SK-N-MC (cell line): ENCODE data around the gene RANBP6.

ENCODE experiments used
- DNase-seq: peaks from one replicate; pipeline ENCODE4 v3.0.0-alpha.2; 2011; ENCODE audit warnings: low read depth, low spot score
- H3K27ac ChIP-seq: fragments of 200-600 bp; sonication (generic); 2 replicates; pipeline ENCODE4 v1.5.1; 2016; ENCODE audit warnings: mixed run types
- H3K36me3 ChIP-seq: fragments of 200-600 bp; sonication (generic); 2 replicates; pipeline ENCODE4 v1.6.1; 2017; ENCODE audit warnings: antibody characterized with exemption, low read length, mixed read lengths; ENCODE audit not compliant: insufficient read depth
- H3K4me3 ChIP-seq: fragments of 200-600 bp; sonication (generic); 2 replicates; pipeline ENCODE4 v1.5.1; 2016
- H3K9ac ChIP-seq: fragments of 200-600 bp; sonication (generic); 2 replicates; pipeline ENCODE4 v1.8.0; 2017; ENCODE audit warnings: mixed run types, mixed read lengths; ENCODE audit not compliant: insufficient read length
- H3K9me3 ChIP-seq: fragments of 200-600 bp; sonication (generic); 2 replicates; pipeline ENCODE4 v1.6.1; 2017; ENCODE audit warnings: low read depth, mild to moderate bottlenecking, antibody characterized with exemption, low read length, moderate library complexity, mixed read lengths
- EZH2 ChIP-seq: fragments of 200-600 bp; sonication (generic); IDR thresholded peaks from one replicate; pipeline ENCODE4 v1.6.1; 2017; ENCODE audit warnings: antibody characterized with exemption
- FOXP2 ChIP-seq: optimal IDR thresholded peaks from 2 replicates; pipeline ENCODE3; 2011; ENCODE audit warnings: mild to moderate bottlenecking, moderate library complexity; ENCODE audit not compliant: insufficient read depth; ENCODE audit errors: extremely low read length, control extremely low read depth
- POLR2AphosphoS5 ChIP-seq: IDR thresholded peaks from 2 replicates; pipeline ENCODE4 v1.6.1; 2012; ENCODE audit warnings: mild to moderate bottlenecking, low read depth, low read length, borderline replicate concordance

The RANBP6 gene

DNA sequence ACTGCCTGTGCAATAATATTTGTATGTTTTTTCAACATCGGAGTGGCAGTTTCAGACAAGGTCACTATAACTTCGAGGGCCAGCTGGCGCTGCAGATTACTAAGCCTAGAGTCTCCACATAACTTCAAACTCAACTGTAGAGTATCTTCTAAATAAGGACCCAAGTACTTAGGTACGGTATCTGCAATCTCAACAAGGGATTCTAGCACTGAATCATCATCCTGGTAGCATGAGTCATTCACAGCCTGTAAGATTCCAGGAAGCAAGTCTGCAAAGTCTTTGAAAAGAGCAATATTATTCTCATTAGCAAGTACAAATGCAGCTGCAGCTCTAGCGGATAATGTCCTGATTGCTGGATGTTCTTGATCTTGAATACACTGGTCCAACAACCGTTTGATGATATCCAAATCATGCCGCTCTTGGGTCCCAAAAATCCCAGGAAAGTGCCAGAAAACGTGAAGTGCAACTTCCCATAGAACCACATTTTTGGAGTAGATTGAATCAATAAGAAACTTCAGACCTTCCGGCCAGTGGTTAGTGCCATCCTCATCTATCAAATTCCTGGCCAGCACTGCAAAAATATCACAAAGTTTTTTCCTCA is 654 bp downstream of the RANBP6 start:
- H3K4me3 ChIP-seq = peak overlapping the region; percentile 97
- DNase-seq = no peak
- peak overlapping the region; percentile 77 for H3K27ac ChIP-seq

DNA sequence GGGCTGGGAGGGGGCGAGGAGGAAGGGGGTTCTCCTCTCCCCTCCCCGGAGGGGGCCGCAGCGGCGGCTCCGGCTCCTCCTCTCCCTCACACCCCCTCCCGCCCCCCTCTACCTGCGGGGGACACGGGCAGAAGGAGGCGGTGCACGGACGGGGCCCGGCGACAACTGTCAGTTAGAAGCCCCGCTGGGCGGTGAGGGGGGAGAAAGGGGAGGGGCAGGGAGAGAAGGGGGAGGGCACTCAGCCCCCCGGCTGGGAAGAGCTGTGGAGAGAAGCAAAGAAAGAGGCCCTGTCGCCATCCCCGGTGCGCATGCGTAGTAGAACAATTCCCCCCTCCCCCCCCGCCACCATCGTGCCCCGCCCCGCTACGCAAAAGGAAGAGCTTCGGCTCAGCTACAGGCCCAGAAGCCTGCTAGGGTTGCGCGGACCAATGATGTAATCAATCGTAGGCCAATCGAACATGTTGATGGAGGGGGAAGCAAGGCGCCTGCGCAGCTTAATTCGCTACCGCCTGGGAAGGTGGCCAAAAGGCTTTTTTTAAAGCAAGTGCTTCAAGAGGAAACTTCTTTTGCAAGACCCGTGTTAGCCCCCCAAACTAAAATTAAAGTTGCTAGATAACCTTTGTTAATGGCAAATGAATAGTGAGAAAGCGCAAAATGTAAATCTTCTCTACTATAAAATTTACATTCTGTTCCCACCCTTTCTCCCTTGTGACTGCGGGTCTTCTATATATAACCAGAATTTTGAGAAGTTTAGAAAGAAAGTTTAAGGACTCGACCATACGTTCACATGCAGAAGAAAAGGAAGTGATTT is 7.0 kb downstream of the RANBP6 start:
- TF ChIP-seq EZH2 (no peak), POLR2AphosphoS5 (peak; percentile 83), FOXP2 (no peak)
- Histone ChIP-seq H3K9ac (peak overlapping the region; percentile 83), H3K36me3 (peaks cover 12% of the 10 kb centered on the region), H3K4me3 (peak overlapping the region; percentile 88), H3K9me3 (no peaks in the 10 kb centered on the region), H3K27ac (peak overlapping the region; percentile 83)
- peak; percentile 97 for DNase-seq

More for the DNA sequence above, 654 bp downstream of the RANBP6 start:
- TF ChIP-seq EZH2 (no peak), FOXP2 (no peak), POLR2AphosphoS5 (no peak)
- Histone ChIP-seq H3K9ac (peak overlapping the region; percentile 89), H3K36me3 (peaks cover 27% of the 10 kb centered on the region), H3K9me3 (peaks cover 8% of the 10 kb centered on the region; the same call in 1 of the 2 replicates)

DNA sequence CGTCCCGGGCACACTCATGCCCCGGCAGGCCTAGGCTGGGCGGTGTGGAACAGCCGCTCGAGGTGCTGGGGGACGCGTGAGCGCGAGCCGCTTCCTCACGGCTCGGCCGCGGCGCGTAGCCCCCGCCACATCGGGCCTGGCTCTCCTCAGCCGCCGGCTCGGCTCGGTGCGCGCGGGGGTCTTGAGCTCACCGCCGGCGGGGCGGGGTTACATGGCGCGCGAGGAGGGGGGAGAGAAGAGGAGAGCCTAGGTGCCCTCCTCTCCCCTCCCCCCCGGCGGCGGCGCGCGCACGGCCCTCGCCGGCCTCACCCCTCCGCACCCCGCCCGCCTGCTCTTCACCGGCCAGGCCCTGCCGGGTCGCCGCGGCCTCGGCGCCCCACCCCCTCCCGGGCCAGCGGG is 7.7 kb downstream of the RANBP6 start:
- H3K9ac ChIP-seq = peak overlapping the region; percentile 78
- peak overlapping the region; percentile 81 for H3K27ac ChIP-seq
- DNase-seq = no peak
- TF ChIP-seq POLR2AphosphoS5 (0 out of 2 replicates have a peak, but pooled peaks have one; percentile 8), EZH2 (no peak), FOXP2 (no peak)
- peaks cover 6% of the 10 kb centered on the region for H3K36me3 ChIP-seq
- H3K9me3 ChIP-seq = no peaks in the 10 kb centered on the region
- H3K4me3 ChIP-seq = peak overlapping the region; percentile 88

DNA sequence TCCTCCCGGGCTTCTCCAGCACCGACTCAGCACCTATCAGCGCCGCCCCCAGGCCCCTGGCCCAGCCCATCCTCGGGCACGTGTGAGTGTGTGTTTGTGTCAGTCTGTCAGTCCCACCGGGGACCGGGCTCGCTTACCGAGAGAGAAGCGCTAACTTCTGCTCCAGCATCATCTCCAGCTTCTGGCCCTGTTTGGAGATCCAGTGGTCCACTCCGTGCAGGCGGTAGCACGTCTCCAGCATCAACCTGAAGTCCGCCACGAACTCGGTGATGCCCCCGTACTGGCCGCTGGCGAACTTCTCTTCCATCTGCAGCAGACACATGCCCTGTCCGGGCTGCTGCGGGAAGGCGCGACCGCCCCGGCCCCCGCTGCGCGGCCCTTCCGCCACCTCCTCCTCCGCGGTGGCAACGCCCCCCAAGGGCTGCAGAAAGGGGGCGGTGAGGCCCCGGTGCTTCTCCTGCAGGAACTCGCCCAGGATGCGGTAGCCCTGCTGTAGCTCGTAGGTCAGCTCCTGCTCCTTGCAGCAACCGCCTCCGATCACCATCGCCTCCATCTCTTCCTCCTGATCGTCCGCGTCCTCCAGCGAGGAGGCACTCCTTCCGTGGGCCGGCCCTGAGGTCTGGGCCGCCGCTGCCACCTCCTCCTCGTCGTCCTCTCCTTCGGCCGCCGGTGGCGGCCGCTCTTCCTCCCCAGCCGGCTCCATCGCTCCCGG is 8.2 kb downstream of the RANBP6 start:
- H3K9ac ChIP-seq = peak overlapping the region; percentile 78
- no peak overlapping the region for H3K27ac ChIP-seq
- H3K4me3 ChIP-seq = peak overlapping the region; percentile 88
- DNase-seq = peak; percentile 50
- H3K9me3 ChIP-seq = no peaks in the 10 kb centered on the region
- TF ChIP-seq POLR2AphosphoS5 (no peak; the same call in 1 of the 2 replicates), FOXP2 (no peak), EZH2 (no peak)
- H3K36me3 ChIP-seq = peaks cover under 1% of the 10 kb centered on the region; the same call in 1 of the 2 replicates

DNA sequence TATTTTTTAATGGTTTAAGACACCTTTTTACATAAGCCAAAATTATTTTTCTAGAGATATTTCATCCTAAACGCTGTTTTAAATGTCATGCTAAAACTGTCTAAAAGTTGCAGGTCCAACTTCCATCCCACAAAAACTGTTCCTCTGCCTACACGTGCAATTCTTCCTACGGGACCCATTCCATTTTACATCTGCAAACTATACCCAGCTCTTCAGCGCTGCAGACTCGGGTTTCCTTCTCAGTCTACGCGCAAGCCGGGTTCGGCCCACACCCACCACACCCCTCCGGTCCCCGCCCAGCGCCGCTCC is 8.7 kb downstream of the RANBP6 start:
- Histone ChIP-seq H3K9me3 (no peaks in the 10 kb centered on the region), H3K36me3 (no peaks in the 10 kb centered on the region), H3K27ac (no peak overlapping the region), H3K9ac (no peak overlapping the region), H3K4me3 (peak overlapping the region; percentile 88)
- DNase-seq = no peak
- no peak for TF ChIP-seq POLR2AphosphoS5

DNA sequence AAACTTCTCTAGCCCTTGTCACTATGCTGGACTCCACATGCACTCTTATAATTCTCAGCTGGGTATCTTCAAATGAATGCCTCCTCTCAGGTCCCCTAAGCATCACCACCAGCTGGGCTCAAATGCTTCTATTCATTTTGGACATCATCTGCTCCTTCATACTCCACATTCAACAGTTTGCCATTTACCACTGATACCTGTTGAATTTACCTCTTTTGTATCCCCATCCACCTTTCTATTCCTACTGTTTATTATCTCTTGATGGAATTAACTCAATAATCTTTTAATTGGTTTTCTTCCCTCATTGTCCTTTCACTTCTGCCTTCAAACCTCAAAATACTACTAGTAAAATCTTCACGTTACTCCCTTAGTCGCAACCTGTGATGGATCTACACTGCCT is 14.5 kb downstream of the RANBP6 start:
- DNase-seq = no peak
- no peak for TF ChIP-seq FOXP2
- TF ChIP-seq POLR2AphosphoS5 = no peak
- TF ChIP-seq EZH2 = no peak
- Histone ChIP-seq H3K4me3 (no peak overlapping the region), H3K9ac (no peak overlapping the region), H3K36me3 (no peaks in the 10 kb centered on the region), H3K27ac (no peak overlapping the region), H3K9me3 (no peaks in the 10 kb centered on the region)

DNA sequence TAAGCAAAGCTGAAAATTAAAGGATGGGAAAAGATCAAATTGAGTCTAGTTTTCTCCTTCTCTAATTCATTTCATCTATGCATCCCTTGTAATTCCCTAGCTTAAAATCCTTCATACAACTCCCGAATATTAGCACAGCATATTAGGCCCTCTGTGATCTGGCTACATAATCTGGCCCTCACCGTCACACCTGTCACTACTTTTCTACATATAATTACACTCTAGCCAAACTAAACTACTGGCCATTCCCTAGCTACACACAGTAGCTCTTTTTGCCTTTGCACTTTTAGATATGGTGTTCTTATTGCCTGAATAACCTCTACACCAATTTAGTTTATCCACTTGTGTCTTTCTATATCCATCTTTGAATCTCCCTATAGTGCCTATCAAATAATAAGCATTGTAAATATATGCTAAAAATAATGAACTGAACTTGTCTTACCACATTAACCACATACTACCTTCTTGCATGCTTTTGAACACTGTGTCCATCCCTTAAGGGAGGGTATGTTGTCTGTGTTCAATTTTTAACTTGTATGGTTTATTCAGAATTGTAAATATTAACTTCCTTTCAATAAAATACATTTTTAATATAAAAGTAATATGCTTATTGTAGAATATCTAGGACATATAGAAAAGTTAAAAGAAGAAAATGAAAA is 15.9 kb downstream of the RANBP6 start:
- no peak for TF ChIP-seq FOXP2
- no peak for DNase-seq
- no peak overlapping the region for H3K9ac ChIP-seq
- H3K4me3 ChIP-seq = no peak overlapping the region
- no peaks in the 10 kb centered on the region for H3K36me3 ChIP-seq
- no peaks in the 10 kb centered on the region for H3K9me3 ChIP-seq
- H3K27ac ChIP-seq = no peak overlapping the region

DNA sequence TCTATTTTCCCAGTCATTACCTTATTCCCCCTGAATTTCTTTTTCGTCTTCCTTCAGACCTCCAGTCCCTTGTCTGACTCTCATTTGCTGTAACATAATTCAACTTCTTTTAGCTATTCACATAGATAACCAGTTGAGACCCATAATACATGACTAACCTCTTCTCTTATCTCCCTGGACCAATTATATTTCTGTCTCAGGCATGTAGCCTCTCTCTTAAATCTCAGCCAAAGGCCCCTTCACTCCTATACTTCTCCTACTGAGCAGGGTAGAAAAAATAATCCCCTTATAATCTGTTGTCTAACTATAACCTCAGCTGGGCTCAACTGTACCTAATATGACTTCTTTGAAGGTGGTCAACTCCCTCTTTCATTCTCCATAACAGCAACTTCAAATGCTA is 20.9 kb downstream of the RANBP6 start:
- no peaks in the 10 kb centered on the region for H3K36me3 ChIP-seq
- TF ChIP-seq POLR2AphosphoS5 (no peak), EZH2 (no peak), FOXP2 (no peak)
- no peak overlapping the region for H3K27ac ChIP-seq
- H3K4me3 ChIP-seq = no peak overlapping the region
- no peaks in the 10 kb centered on the region for H3K9me3 ChIP-seq
- no peak overlapping the region for H3K9ac ChIP-seq
- no peak for DNase-seq
